Stimulated activated CD4-positive, alpha-beta T cell treated with anti-CD3 and anti-CD28 coated beads, Interleukin-12 subunit alpha, Interleukin-12 subunit beta, amount 100 ng/mL, for 24 hours (primary cell): Measurements from ENCODE around the gene MAD2L2.

Experiments
- DNase-seq, 2 experiments: peaks; one replicate each; pipeline ENCODE4 v3.0.0-alpha.2; 2020; ENCODE audit warnings: low read depth in 2 of 2

MAD2L2 gene

GRCh38 chr1:11629184-11630016 is 51.5 kb downstream of the MAD2L2 start:
- DNase-seq: no peak

GRCh38 chr1:11628767-11629166 is 52.2 kb downstream of the MAD2L2 start:
- DNase-seq: no peak

GRCh38 chr1:11626551-11626950 is 54.4 kb downstream of the MAD2L2 start:
- no peak for DNase-seq
